A673 (cell line): ENCODE measurements around the gene LAGE3. TPM values are rescaled to one million over a fixed set of nuclear protein-coding genes. Genes with fewer than 3 reads are reported as not detected.

Source experiments
- BruUV-seq: library from RNA; stranded (reverse); fragments of 400-500 nt; replicated peaks from 2 replicates; lab custom pipeline; 2021; lab: Mats Ljungman, UMichigan
- CTCF ChIA-PET: fragments of 300-600 bp; sonication (Branson Sonifier 250); formaldehyde crosslinking; loops from one replicate; lab custom pipeline; 2022; ENCODE audit warnings: antibody characterized with exemption; lab: Charles Lee
- POLR2A ChIA-PET: fragments of 300-600 bp; sonication (Branson Sonifier 250); formaldehyde crosslinking; loops from one replicate; lab custom pipeline; 2022; ENCODE audit warnings: antibody characterized with exemption; ENCODE audit not compliant: low non-redundant PET; lab: Charles Lee
- DNase-seq: peaks from one replicate; pipeline ENCODE4 v3.0.0-alpha.2; 2015; ENCODE audit warnings: low spot score
- H3K27ac ChIP-seq: fragments of 200-600 bp; sonication (generic); 2 replicates; pipeline ENCODE4 v1.5.1; 2016; ENCODE audit warnings: mixed run types, low read depth, mild to moderate bottlenecking, mixed read lengths, antibody characterized with exemption, low read length; ENCODE audit not compliant: poor library complexity, severe bottlenecking
- H3K27me3 ChIP-seq: fragments of 200-600 bp; sonication (generic); replicated peaks from 2 replicates; pipeline ENCODE4 v1.6.1; 2017; ENCODE audit warnings: mixed run types, low read depth, mild to moderate bottlenecking, mixed read lengths, antibody characterized with exemption, low read length; ENCODE audit not compliant: insufficient read depth, poor library complexity
- H3K36me3 ChIP-seq: fragments of 200-600 bp; sonication (generic); 2 replicates; pipeline ENCODE4 v1.6.1; 2016; ENCODE audit warnings: mixed run types, mild to moderate bottlenecking, mixed read lengths, antibody characterized with exemption, low read length; ENCODE audit not compliant: insufficient read depth, poor library complexity, severe bottlenecking
- H3K4me1 ChIP-seq: fragments of 200-600 bp; sonication (generic); 2 replicates; pipeline ENCODE4 v1.6.1; 2017; ENCODE audit warnings: mixed run types, mild to moderate bottlenecking, mixed read lengths, antibody characterized with exemption, low read length; ENCODE audit not compliant: insufficient read depth, poor library complexity, severe bottlenecking
- H3K4me3 ChIP-seq: fragments of 200-600 bp; sonication (generic); 2 replicates; pipeline ENCODE4 v1.5.1; 2016; ENCODE audit warnings: low read depth, mixed run types, mild to moderate bottlenecking, mixed read lengths, low read length; ENCODE audit not compliant: poor library complexity, severe bottlenecking
- H3K9me3 ChIP-seq: fragments of 200-600 bp; sonication (generic); 2 replicates; pipeline ENCODE4 v1.6.1; 2016; ENCODE audit warnings: mixed run types, low read depth, mild to moderate bottlenecking, mixed read lengths, antibody characterized with exemption, low read length; ENCODE audit not compliant: poor library complexity, severe bottlenecking
- EZH2 ChIP-seq: fragments of 200-600 bp; sonication (generic); IDR thresholded peaks from 2 replicates; pipeline ENCODE4 v1.6.1; 2017; ENCODE audit warnings: borderline replicate concordance, low read depth, mild to moderate bottlenecking, mixed read lengths, antibody characterized with exemption, low read length; ENCODE audit not compliant: poor library complexity, severe bottlenecking
- intact Hi-C: fragments of 100-400 bp; cut with micrococcal nuclease; formaldehyde crosslinking; loops from one replicate; pipeline ENCODE4 v1.10.0; 2022; ENCODE audit not compliant: unreplicated experiment
- total RNA-seq: library from RNA; stranded (reverse); gene quantifications from 2 replicates; pipeline ENCODE4 v1.2.3, GENCODE V29; 2021
- TF ChIP-seq, protein P1 (sequence below): fragments of 300-800, 200-600 bp; sonication (generic); conservative IDR thresholded peaks from 2 replicates; pipeline ENCODE4 v1.5.1; 2017; ENCODE audit warnings: low read depth, mild to moderate bottlenecking, antibody characterized with exemption, low read length, moderate library complexity, mixed read lengths

Gene LAGE3
- total RNA-seq, 1 experiment from 2014 or later, result 34.6 TPM

DNA sequence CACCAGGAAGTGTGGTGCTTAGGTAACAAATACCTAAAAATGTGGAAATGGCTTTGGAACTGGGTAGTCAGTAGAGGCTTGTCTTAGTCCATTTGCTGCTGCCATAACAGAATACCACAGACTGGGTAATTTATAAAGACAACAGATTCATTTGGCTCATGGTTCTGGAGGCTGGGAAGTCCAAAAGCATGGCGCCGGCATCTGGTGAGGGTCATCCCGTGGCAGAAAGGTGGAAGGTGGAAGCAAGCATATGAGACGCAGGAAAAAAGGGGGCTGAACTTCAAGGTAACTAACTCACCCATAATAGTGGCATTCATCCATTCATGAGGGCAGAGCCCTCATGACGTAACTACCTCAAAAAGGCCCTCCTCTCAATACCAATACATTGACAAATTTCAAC, 30.4 kb upstream of the LAGE3 start:
- CTCF ChIA-PET, result no interaction called here
- intact Hi-C loops, result no loop called here
- H3K4me1 ChIP-seq, result no peaks in the 10 kb centered on the region
- no peak overlapping the region for H3K4me3 ChIP-seq
- H3K36me3 ChIP-seq, result no peaks in the 10 kb centered on the region
- no peak overlapping the region for H3K27ac ChIP-seq
- no peaks in the 10 kb centered on the region for H3K27me3 ChIP-seq
- POLR2A ChIA-PET, result no interaction called here
- no TSS peak for BruUV-seq
- no peaks in the 10 kb centered on the region for H3K9me3 ChIP-seq
- no peak for DNase-seq
- TF ChIP-seq, protein P1, sequence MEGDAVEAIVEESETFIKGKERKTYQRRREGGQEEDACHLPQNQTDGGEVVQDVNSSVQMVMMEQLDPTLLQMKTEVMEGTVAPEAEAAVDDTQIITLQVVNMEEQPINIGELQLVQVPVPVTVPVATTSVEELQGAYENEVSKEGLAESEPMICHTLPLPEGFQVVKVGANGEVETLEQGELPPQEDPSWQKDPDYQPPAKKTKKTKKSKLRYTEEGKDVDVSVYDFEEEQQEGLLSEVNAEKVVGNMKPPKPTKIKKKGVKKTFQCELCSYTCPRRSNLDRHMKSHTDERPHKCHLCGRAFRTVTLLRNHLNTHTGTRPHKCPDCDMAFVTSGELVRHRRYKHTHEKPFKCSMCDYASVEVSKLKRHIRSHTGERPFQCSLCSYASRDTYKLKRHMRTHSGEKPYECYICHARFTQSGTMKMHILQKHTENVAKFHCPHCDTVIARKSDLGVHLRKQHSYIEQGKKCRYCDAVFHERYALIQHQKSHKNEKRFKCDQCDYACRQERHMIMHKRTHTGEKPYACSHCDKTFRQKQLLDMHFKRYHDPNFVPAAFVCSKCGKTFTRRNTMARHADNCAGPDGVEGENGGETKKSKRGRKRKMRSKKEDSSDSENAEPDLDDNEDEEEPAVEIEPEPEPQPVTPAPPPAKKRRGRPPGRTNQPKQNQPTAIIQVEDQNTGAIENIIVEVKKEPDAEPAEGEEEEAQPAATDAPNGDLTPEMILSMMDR, result no peak
- TF ChIP-seq EZH2, result no peak

DNA sequence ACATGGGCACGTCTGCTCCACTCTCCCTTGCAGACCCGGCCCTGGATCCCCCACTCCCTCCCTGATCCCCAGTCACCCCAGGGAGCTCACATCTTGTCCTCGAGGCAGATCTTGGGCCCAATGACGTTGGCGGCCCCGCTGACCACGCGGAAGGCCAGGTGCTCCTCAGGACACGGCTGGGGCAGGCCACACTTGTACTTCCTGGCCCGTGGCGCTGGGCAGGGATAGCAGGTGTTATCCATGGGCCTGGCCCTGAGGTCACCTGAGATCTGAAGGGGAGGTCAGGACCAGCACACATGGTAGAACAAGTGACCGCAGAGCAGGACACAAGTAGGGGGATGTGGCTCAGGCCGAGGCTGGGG, 29.3 kb upstream of the LAGE3 start:
- H3K4me1 ChIP-seq, result no peaks in the 10 kb centered on the region
- H3K27me3 ChIP-seq, result no peaks in the 10 kb centered on the region
- H3K9me3 ChIP-seq, result no peaks in the 10 kb centered on the region
- H3K27ac ChIP-seq, result no peak overlapping the region
- ChIA-PET CTCF (no interaction called here), POLR2A (no interaction called here)
- DNase-seq, result no peak
- no TSS peak for BruUV-seq
- TF ChIP-seq EZH2, result no peak
- TF ChIP-seq, protein P1, result no peak
- H3K36me3 ChIP-seq, result no peaks in the 10 kb centered on the region
- no peak overlapping the region for H3K4me3 ChIP-seq
- intact Hi-C loops, result no loop called here

DNA sequence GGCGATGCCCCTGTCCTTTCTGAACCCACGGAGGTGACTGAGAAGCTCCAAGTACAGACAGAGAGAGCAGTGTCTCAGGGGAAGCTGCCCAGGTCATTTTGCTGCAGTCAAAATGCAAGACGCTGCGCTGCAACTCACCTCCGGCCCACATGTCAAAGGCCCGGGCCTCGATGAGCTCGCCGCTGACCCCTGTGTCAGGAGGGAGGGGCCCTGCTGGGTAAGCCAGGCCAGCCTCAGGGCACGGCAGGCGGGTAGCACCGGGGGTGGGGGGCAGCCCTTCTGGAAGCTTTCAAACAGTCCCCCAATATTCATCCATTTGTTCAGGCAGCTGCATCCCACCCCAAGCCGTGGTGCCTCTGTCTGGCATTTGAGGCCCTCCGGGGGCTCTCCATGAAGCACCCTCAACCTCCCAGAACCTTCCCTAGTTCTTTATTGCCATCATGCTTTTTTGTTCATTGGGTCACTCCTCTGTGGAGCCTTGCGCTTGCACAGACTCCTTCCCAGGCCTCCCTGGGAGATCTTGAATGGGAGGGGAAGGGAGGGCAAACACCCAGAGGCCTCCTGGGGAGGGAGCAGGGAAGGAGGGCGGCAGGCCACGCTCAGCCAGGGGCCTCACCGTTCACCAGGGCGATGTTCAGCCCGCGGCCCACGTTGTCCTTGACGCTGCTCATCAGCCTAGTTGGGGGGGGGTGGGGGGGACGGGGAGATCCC, 28.7 kb upstream of the LAGE3 start:
- POLR2A ChIA-PET, result no interaction called here

More for the DNA sequence above, 28.7 kb upstream of the LAGE3 start:
- intact Hi-C loops, result no loop called here
- no peaks in the 10 kb centered on the region for H3K27me3 ChIP-seq
- no peaks in the 10 kb centered on the region for H3K4me1 ChIP-seq
- DNase-seq, result no peak
- TF ChIP-seq EZH2, result no peak
- TF ChIP-seq, protein P1, result no peak
- BruUV-seq, result no TSS peak
- H3K36me3 ChIP-seq, result no peaks in the 10 kb centered on the region
- H3K9me3 ChIP-seq, result no peaks in the 10 kb centered on the region
- no peak overlapping the region for H3K4me3 ChIP-seq
- H3K27ac ChIP-seq, result no peak overlapping the region
- CTCF ChIA-PET, result no interaction called here
